PFSK-1 (cell line): ENCODE results near the gene KPTN.

Experiments
- FOXP2 ChIP-seq: optimal IDR thresholded peaks from 2 replicates; pipeline ENCODE3; 2011; ENCODE audit warnings: borderline replicate concordance, control low read depth, inconsistent platforms; ENCODE audit not compliant: insufficient read depth; ENCODE audit errors: extremely low read length, extremely low read depth
- POLR2AphosphoS5 ChIP-seq: IDR thresholded peaks from 2 replicates; pipeline ENCODE4 v1.6.1; 2012; ENCODE audit warnings: low read depth, mild to moderate bottlenecking, control low read depth, low read length, moderate library complexity
- TF ChIP-seq, protein P1 (sequence below), 2 experiments: IDR thresholded peaks; 2 replicates each; pipeline versions ENCODE4 v1.6.1 to v1.8.0; 2011 to 2012; ENCODE audit warnings: low read depth in 2 of 2, low read length in 2 of 2, control low read depth in 1 of 2, inconsistent platforms in 1 of 2, mild to moderate bottlenecking in 1 of 2, moderate library complexity in 1 of 2; ENCODE audit not compliant: insufficient read depth in 1 of 2

DNA sequence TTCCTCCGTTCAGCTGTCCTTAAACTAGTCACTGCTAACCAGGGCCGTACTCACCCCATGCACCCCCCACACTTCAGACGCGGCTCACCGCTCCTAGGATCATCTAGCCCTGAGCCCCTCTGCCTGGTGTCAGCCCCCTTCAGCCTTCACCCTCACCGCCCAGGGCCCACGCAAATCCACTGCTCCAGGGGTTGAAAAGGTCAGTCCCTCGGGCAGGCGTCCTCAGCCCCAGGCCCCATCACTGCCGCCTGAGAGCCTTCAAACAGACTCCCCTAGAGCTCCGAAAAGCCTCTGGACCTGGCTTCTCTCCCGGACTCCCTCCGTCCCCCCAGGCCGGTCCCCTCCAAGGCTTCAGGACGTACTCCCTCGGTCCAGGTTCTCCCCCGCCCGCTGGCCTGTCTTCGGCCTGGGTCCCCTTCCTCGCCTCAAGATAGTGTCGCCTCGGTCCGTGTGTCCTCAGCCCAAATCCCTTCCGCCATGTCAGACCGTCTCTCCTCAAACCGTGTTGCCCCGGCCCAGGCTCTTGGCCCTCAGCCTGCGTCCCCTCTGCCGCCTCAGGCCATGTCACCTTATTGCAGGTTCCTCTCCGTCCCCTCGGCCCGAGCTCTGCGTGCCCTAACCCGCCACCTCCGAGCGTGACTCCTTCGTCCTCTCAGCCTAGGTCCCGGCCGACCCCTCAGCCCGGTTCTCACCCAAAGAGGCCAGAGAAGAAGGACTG is 30.3 kb upstream of the KPTN start:
- TF ChIP-seq POLR2AphosphoS5 (no peak), FOXP2 (no peak)
- TF ChIP-seq, protein P1, sequence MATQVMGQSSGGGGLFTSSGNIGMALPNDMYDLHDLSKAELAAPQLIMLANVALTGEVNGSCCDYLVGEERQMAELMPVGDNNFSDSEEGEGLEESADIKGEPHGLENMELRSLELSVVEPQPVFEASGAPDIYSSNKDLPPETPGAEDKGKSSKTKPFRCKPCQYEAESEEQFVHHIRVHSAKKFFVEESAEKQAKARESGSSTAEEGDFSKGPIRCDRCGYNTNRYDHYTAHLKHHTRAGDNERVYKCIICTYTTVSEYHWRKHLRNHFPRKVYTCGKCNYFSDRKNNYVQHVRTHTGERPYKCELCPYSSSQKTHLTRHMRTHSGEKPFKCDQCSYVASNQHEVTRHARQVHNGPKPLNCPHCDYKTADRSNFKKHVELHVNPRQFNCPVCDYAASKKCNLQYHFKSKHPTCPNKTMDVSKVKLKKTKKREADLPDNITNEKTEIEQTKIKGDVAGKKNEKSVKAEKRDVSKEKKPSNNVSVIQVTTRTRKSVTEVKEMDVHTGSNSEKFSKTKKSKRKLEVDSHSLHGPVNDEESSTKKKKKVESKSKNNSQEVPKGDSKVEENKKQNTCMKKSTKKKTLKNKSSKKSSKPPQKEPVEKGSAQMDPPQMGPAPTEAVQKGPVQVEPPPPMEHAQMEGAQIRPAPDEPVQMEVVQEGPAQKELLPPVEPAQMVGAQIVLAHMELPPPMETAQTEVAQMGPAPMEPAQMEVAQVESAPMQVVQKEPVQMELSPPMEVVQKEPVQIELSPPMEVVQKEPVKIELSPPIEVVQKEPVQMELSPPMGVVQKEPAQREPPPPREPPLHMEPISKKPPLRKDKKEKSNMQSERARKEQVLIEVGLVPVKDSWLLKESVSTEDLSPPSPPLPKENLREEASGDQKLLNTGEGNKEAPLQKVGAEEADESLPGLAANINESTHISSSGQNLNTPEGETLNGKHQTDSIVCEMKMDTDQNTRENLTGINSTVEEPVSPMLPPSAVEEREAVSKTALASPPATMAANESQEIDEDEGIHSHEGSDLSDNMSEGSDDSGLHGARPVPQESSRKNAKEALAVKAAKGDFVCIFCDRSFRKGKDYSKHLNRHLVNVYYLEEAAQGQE (IDR thresholded peaks at IDR 0.05; ENCODE audit: insufficient read depth in 1 of 2, low read depth in 2 of 2, low read length in 2 of 2) = no peak
